HG02588 (cell line): ENCODE measurements around the gene MAD1L1.
A peak's percentile ranks its signal among the peaks of the same experiment; 100 is the strongest.

Source experiments
- ATAC-seq: cut with Tn5 transposase; IDR thresholded peaks from one replicate; pipeline ENCODE4 v1.9.1; 2021; ENCODE audit warnings: mild to moderate bottlenecking, moderate library complexity; ENCODE audit not compliant: unreplicated experiment

Gene MAD1L1

DNA sequence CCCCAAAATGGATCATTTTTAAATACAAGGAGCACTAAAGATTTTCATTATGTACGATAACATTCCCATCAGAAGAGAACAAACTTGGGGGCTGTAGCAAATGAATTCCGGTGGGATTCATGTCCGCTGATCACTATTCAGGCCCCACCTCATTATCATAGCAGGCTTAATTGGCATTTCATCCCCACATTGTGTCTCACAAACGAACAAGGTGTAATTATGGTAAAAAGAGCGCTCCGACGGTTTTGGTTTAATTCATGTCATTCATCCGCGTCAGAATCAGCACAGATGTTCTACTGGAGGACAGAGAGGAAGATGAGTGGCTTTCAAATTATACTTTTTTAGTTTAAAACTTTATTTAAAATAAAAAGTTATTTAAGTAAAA lies 124.7 kb downstream of the MAD1L1 start:
- no peak for ATAC-seq

DNA sequence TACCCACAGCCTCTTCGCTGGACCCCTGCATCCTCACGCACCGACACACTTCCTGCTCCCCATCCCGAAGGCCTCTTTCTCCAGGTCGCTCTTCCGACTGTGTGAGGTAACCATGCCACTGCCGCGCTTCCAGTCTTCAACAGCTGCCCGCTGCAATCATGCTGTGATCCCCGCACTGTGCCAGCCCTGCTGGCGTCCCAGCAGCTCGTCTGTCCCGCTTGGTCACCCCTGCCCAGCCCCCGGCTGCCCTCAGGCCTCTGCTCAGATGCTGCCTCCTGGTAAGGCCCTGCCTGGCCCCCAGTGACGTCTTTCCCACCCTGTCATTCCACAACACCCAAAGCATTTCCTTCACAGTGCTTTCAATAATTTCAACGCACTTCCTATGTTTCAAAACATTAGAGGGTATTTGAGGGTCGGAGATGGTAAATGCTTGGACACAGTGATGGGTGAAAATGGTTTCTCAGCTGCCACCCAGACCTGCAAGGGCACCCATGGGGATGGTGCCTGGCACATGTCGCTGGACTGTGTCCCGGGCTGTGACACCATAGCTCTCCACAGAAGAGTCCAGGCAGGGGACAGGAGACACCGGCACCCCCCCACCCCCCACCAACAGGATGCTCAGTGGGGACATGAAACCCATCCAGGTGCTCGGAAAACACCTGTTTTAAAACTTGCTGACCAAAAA lies 125.2 kb downstream of the MAD1L1 start:
- no peak for ATAC-seq

GRCh38 chr7:2106924-2107323 lies 125.8 kb downstream of the MAD1L1 start:
- ATAC-seq, result no peak

GRCh38 chr7:2106440-2106839 lies 126.3 kb downstream of the MAD1L1 start:
- no peak for ATAC-seq

DNA sequence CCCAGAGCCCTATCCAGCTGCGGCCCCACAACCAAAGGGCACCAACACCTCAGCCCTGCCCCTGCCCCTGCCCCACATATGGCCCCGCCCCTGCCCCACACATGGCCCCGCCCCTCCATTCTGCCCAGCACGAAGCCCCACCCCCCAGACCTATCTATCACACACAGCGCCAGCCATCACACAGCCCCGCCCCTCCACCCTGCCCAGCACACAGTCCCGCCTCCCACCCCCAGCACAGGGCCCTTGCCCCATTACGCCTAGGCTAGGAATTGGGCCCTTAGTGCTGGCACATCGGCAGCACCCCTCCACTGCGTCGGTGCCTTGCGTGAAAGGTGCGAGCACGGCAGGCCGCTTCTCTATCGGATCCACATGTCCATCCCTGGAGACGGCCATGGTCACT lies 126.8 kb downstream of the MAD1L1 start:
- ATAC-seq, result no peak

- no peak for ATAC-seq
Measured at GRCh38 chr7:2105280-2105679, 127.5 kb downstream of the MAD1L1 start.

- ATAC-seq, result no peak
Measured at GRCh38 chr7:2104716-2105115, 128.0 kb downstream of the MAD1L1 start.

DNA sequence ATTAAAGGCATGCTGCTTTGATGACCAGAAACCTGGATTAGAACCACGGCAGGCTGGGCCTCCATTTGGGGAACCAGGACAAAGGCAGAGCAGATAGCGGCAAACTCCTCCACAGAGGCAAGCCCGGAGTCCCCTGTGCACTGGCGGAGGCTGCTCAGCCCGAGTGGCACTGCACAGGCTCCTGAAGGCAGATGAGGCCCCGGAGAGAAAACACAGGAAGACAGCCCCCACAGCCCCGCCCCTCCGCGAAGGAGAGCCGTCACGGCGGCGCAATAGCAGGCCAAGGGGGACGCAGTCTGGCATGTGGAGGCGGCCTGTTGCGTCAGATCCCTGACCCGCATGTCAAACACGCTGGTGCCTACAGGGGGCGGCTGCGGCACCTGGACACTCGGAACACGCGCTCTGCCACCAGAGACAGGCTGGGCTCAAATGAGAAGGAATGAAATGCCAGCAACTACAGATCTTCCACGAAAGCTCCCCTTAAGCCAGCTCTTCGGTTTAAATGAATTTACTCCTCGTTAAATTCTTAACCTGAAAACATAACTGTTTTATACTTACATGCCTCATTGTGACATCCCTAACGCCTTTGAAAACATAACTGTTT lies 128.5 kb downstream of the MAD1L1 start:
- ATAC-seq, result no peak

GRCh38 chr7:2103071-2103898 lies 129.5 kb downstream of the MAD1L1 start:
- no peak for ATAC-seq

GRCh38 chr7:2102375-2102723 lies 130.4 kb downstream of the MAD1L1 start:
- ATAC-seq, result no peak

GRCh38 chr7:2101630-2102374 lies 130.9 kb downstream of the MAD1L1 start:
- ATAC-seq, result no peak

GRCh38 chr7:2100278-2101208 lies 132.2 kb downstream of the MAD1L1 start:
- ATAC-seq, result peak; percentile 82

- no peak for ATAC-seq
Measured at GRCh38 chr7:2099048-2099957, 133.4 kb downstream of the MAD1L1 start.

- ATAC-seq, result no peak
Measured at GRCh38 chr7:2098496-2098895, 134.2 kb downstream of the MAD1L1 start.

GRCh38 chr7:2098056-2098455 lies 134.7 kb downstream of the MAD1L1 start:
- ATAC-seq, result no peak

DNA sequence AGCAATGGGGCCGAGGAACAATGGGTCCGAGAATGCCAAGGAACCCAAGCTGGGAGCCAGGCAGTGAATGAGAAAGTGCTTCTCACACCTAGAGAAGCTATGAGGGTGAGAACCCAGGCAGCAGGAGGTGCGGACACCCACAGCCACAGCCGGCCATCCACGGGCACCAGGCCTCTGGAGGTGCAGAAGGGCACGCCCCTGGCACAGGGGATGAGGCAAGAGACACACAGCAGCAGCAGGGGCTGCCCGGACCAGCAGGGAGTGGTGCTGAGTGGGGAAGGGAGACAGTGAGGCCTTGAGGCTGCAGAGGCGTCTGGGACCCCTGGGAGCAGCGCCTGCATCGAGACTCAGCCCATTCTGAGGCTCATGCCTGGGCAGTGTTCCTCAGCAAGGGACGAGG lies 135.3 kb downstream of the MAD1L1 start:
- ATAC-seq, result no peak

DNA sequence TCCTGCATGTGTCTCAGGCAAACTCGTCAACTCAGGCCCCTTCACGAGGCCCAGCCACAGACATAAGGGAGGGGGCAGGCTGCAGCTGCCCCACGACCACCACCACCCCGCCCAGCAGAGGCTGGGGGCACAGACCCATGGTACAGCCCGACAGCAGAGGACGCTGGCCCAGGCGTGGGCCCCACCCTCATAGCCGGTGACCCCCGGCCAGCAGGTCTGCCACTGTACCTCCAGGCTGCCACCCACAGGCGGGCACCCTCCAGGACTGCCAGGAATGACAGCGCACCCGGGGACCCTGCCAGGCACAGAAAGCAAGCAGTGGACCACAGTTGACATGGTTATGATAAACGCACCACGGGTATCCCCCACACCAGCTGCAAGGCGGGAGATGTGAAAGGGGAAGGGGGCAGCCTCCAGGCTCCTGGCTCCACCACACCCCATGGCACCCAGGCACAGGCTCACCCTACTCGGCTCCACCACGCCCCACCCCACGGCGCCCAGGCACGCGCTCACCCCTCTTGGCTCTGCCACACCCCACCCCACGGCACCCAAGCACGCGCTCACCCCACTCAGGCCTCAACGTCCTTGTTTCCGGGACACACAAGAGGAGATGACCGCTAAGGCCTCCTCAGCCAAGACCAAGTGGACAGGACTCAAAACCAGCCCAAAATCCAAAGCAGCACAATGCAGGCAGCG lies 135.9 kb downstream of the MAD1L1 start:
- ATAC-seq, result no peak

GRCh38 chr7:2095436-2095835 lies 137.3 kb downstream of the MAD1L1 start:
- no peak for ATAC-seq
